ENCODE data around the gene LOXL1.

- TF ChIP-seq, protein P1, sequence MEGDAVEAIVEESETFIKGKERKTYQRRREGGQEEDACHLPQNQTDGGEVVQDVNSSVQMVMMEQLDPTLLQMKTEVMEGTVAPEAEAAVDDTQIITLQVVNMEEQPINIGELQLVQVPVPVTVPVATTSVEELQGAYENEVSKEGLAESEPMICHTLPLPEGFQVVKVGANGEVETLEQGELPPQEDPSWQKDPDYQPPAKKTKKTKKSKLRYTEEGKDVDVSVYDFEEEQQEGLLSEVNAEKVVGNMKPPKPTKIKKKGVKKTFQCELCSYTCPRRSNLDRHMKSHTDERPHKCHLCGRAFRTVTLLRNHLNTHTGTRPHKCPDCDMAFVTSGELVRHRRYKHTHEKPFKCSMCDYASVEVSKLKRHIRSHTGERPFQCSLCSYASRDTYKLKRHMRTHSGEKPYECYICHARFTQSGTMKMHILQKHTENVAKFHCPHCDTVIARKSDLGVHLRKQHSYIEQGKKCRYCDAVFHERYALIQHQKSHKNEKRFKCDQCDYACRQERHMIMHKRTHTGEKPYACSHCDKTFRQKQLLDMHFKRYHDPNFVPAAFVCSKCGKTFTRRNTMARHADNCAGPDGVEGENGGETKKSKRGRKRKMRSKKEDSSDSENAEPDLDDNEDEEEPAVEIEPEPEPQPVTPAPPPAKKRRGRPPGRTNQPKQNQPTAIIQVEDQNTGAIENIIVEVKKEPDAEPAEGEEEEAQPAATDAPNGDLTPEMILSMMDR (optimal IDR thresholded peaks at IDR 0.05 in 1 of 3, IDR thresholded peaks at IDR 0.05 in 1 of 3, conservative IDR thresholded peaks at IDR 0.05 in 1 of 3; ENCODE audit: extremely low read depth in 1 of 3, insufficient read depth in 2 of 3, low read length in 3 of 3), result no peak
- no peak for TF ChIP-seq EZH2 (IDR thresholded peaks at IDR 0.05; ENCODE audit: low read length)
Measured at GRCh38 chr15:73930790-73931281, 4.6 kb downstream of the LOXL1 start.

Measured in keratinocyte (primary cell).